Amygdala (tissue), 56 donors: Measurements from ENCODE around the gene CCDC12.

ENCODE experiments used
- DNase-seq, 56 donors: peaks; one replicate each; lab custom pipeline; 2025; lab: John Stamatoyannopoulos, UW

CCDC12 gene

DNA sequence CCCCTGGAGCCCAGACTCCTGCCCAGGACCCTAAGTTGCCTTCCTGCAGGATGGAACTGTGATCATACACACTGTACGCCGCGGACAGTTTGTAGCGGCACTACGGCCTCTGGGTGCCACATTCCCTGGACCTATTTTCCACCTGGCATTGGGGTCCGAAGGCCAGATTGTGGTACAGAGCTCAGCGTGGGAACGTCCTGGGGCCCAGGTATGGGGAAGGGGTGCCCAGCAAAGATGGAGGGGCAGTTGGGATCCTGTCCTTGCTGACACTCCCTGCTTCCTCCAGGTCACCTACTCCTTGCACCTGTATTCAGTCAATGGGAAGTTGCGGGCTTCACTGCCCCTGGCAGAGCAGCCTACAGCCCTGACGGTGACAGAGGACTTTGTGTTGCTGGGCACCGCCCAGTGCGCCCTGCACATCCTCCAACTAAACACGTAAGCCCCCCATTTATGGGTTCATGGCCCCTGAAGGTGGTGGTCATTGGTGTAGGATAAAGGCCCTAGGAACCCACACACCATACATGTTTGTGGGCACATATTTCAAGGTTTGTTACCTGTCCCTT, 31.8 kb upstream of the CCDC12 start:
- no peak for DNase-seq

DNA sequence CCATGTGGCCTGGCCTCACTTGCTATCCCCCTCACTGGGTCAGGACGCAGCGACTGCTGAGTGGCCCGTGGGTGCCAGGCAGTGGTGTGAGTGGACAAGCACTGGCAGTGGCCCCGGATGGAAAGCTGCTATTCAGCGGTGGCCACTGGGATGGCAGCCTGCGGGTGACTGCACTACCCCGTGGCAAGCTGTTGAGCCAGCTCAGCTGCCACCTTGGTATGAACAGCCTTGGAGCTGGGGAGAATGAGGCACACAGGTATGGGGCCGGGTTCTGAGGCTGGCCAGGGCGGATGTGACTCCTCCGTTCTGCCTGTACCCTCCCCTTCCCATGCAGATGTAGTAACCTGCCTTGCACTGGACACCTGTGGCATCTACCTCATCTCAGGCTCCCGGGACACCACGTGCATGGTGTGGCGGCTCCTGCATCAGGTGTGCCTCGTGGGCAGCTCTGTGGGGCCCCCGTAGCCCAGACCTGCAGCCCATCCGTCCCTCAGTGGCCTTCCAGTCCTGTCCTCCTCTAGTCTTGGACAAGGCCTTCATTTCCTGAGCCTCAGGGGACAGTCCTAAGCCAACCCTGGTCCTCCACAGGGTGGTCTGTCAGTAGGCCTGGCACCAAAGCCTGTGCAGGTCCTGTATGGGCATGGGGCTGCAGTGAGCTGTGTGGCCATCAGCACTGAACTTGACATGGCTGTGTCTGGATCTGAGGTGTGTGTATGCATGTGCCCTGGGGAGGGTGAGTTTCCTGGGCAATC, 31.1 kb upstream of the CCDC12 start:
- peak in 1 of 56 donors; percentile 21 for DNase-seq

DNA sequence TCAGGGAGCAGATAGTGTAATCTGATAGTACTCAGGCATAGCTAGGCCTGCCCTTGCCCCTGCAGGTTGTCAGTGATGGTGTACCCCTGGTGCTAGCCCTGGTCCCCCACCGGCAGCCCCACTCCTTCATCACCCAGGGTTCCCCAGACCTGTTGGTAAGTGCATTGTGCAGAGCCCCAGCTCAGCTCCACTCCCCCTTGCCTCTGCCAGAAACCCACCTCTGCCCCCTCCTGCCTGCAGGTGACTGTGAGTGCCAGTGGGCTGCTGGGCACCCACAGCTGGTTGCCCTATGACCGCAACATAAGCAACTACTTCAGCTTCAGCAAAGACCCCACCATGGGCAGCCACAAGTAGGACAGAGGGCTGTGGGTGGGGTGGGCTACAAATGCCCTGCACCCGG, 30.5 kb upstream of the CCDC12 start:
- DNase-seq = no peak

DNA sequence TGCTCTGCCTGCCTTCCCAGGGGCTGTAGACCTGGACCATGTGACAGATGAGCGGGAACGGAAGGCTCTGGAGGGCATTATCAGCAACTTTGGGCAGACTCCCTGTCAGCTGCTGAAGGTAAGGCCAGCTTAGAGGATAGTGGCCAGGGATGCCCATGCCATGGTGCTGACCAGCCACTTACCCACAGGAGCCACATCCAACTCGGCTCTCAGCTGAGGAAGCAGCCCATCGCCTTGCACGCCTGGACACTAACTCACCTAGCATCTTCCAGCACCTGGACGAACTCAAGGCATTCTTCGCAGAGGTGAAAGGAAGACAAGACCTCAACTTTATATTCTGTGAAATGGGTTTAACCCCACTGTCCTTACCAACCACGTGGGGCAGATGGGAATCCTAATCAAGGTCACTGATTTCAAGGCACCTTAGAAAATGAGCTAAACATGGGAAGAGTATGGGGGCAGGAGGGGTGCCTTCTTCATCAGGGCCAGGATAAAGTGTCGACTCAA, 29.7 kb upstream of the CCDC12 start:
- DNase-seq = no peak

DNA sequence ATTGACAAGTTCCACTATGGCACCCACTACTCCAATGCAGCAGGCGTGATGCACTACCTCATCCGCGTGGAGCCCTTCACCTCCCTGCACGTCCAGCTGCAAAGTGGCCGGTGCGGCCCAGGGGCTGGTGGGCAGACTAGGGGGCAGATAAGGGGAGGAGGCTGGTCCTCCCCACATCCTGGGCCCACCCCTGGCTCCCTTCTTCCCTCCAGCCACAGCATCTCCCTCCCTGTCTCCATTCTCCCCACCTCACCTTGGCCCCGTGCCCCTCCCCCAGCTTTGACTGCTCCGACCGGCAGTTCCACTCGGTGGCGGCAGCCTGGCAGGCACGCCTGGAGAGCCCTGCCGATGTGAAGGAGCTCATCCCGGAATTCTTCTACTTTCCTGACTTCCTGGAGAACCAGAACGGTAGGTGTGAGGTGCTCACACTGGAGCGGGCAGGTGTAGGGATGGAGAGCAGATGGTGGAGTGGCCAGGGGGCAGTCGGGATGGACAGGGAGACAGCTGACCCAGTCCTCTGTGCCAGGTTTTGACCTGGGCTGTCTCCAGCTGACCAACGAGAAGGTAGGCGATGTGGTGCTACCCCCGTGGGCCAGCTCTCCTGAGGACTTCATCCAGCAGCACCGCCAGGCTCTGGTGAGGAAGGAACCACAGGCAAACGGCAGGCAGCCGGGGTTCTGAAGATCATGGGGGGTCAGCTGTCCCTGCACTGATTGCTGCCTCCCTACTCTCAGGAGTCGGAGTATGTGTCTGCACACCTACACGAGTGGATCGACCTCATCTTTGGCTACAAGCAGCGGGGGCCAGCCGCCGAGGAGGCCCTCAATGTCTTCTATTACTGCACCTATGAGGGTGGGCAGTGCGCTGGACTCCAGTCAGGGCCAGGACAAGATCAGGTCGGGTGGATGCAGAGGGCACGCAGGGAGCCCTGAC, 28.9 kb upstream of the CCDC12 start:
- no peak for DNase-seq

DNA sequence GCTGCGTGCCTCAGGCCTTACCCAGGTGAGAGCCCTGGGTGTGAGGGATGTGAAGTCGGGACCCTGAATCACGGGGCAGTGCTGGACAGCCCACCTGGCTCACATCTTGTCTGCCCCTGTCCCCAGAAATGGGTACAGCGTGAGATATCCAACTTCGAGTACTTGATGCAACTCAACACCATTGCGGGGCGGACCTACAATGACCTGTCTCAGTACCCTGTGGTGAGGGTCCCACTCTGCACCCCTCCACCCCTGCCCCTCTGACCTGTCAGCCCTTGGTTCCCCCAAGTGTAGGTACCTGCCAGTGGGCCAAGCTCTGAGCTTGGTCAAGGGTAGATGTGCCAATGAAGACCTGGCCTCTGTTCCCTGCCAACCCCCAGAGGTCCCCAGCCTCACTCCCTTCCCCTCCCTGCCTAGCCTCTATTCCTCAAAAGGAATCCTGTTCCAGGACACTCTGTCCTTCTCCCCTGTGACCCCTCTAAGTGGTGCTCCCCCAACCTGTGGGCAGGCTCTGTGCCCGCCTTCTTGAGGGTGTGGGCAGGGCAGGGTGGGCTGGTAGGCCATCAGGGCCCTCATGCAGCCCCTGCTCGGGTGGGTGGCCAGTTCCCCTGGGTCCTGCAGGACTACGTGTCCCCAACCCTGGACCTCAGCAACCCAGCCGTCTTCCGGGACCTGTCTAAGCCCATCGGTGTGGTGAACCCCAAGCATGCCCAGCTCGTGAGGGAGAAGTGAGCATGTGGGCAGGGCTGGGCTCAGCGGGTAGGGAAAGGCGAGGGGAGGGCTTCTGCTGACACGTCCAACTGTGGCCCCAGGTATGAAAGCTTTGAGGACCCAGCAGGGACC, 28.0 kb upstream of the CCDC12 start:
- DNase-seq = no peak

DNA sequence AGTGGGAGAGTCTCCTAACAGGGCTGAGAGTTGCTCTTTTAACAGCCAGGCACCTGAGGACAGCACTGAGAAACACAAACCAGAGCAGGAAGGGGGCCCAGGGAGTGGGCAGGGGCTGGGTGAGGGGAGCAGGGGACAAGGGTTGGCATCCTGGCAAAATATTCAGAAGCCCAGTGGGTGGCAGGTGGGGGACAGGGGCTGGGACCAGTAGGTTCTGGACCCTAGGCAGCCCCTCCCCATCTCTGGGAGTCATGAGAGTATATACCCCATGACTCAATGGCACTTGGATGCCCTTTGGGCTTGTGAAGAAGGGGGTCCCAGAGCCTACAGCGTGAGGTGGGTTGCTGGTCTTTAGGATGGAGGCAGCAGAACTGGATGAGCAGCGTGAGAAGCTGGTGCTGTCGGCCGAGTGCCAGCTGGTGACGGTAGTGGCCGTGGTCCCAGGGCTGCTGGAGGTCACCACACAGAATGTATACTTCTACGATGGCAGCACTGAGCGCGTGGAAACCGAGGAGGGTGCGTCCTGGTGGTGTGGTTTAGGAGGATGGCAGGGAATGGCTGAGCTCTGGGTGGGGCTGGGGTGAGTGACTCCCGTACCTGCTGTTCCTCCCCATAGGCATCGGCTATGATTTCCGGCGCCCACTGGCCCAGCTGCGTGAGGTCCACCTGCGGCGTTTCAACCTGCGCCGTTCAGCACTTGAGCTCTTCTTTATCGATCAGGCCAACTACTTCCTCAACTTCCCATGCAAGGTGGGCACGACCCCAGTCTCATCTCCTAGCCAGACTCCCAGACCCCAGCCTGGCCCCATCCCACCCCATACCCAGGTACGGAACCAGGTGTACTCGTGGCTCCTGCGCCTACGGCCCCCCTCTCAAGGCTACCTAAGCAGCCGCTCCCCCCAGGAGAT, 27.2 kb upstream of the CCDC12 start:
- no peak for DNase-seq

DNA sequence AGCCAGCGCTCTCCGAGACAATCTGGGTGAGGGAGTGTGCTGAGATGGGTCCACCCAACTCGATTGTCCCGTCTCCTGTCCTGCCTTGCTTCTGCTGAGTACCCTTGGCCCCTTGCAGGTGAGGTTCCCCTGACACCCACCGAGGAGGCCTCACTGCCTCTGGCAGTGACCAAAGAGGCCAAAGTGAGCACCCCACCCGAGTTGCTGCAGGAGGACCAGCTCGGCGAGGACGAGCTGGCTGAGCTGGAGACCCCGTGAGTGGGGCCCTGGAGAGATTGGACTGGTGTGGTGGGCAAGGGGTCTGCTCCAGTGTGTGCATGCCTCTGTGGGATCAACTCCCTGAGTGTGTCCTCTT, 26.5 kb upstream of the CCDC12 start:
- no peak for DNase-seq

DNA sequence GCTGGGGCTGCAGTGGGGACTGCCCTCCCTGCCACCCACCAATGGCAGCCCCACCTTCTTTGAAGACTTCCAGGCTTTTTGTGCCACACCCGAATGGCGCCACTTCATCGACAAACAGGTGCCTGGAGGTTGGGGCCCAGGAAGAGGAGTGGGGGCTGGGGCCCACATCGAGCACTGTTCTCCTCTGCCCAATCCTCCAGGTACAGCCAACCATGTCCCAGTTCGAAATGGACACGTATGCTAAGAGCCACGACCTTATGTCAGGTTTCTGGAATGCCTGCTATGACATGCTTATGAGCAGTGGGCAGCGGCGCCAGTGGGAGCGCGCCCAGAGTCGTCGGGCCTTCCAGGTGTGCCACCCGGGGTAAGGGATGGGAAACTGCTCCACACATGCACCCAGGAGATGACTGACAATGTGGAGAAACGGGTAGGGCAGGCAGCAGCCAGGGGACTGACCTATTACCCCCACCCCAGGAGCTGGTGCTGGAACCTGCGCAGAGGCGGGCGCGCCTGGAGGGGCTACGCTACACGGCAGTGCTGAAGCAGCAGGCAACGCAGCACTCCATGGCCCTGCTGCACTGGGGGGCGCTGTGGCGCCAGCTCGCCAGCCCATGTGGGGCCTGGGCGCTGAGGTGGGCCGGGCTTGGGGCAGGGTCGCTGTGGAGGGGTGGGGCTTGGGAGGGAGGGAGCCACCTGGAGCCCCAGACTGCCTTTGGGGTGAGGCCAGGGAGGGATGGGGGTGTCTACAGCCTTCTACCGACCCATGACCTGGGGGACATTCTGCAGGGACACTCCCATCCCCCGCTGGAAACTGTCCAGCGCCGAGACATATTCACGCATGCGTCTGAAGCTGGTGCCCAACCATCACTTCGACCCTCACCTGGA, 25.9 kb upstream of the CCDC12 start:
- no peak for DNase-seq

DNA sequence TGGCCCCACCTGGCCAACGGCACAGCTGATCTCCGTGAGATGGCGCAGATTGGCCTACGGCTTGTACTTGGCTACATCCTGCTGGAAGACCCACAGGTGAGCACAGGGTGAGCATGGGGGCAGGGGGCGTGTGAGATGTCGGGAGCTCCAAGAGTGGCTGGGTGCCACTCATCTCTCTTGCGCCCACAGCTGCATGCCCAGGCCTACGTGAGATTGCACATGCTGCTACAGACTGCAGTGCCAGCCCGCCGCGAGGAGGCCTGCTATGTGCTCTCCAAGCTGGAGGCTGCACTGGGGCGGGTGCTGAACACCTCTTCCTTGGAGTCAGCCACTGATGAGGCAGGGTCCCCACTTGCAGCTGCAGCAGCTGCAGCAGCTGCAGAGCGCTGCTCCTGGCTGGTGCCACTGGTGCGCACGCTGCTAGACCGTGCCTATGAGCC, 25.2 kb upstream of the CCDC12 start:
- DNase-seq = no peak

DNA sequence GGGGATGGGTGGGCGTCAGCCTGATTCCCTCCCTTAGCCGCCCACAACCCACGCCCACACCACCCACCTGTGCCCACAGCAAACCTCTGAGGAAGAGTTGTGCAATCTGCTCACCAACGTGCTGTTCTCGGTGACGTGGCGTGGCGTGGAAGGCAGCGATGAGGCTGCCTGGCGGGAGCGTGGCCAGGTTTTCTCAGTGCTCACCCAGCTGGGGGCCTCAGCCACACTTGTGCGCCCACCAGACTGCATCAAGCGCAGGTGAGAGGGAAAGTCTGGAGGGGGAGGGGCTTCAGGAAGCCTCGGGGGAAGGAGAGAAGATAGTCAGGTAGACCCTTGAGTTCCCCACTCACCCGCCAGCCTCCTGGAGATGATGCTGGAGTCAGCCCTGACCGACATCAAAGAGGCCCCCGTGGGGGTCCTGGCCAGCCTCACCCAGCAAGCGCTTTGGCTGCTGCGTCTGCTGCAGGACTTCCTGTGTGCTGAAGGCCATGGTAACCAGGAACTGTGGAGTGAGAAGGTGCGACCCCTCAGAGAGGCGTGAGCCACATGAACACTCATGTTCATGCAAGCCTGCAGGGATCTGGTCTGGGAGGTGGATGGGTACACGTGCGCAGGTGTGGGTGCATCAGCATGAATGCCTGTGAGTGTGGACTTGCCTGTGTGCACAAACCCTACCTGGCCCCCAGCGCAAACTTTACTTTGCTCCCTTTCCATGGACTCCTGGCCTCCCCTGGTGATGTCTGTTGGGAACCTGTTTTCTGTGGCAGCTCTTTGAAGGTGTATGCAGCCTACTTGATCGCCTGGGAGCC, 24.6 kb upstream of the CCDC12 start:
- no peak for DNase-seq

DNA sequence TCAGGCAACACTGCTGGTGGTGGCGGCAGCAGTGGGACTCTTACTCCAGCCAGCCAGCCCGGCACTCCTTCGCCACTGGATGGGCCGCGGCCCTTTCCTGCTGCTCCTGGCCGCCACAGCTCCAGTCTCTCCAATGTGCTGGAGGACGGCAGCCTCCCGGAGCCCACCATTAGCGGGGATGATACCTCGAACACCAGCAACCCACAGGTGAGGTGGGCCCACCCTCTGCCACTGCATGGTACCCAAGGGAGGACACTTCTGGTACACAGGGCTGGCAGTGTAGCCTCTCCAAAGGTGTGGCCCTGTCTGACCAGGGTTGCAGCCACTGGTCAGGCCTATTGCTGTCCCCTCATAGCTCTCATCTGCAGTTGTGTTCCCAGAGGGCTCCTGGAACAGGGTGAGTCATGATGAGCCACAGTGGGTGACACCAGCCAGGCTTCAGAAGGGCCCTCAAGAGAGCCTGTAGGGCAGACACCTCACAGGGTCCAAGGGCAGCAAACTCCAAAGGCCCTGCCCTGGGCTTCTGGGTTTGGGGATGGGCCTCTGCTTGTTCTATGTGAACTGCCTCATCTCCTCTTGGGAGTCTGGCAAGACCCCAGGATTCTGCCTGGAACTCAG, 23.8 kb upstream of the CCDC12 start:
- no peak for DNase-seq

DNA sequence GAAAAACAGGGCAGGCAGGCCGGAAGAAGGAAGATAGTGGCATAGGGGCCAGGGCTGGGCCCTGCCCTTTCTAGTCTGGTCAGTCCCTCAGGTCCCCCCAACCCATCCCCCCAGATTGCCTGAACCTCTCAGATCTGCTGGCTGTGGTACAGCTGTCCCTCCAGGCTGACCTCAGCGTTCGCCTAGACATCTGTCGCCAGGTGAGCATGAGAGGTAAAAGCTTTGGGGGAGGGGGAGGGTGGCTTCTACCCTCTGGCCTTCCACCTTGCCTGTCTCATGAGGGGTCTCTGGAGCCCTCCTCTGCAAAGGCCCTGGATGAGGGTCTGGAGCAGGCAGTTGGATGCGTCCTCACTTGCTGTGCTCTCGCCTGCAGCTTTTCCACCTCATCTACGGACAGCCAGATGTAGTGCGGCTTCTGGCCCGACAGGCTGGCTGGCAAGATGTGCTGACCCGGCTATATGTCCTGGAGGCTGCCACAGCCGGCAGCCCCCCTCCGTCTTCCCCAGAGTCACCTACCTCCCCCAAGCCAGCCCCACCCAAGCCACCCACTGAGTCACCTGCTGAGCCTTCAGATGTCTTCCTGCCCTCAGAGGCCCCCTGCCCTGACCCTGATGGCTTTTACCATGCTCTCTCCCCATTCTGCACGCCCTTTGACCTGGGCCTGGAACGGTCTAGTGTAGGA, 23.1 kb upstream of the CCDC12 start:
- no peak for DNase-seq

DNA sequence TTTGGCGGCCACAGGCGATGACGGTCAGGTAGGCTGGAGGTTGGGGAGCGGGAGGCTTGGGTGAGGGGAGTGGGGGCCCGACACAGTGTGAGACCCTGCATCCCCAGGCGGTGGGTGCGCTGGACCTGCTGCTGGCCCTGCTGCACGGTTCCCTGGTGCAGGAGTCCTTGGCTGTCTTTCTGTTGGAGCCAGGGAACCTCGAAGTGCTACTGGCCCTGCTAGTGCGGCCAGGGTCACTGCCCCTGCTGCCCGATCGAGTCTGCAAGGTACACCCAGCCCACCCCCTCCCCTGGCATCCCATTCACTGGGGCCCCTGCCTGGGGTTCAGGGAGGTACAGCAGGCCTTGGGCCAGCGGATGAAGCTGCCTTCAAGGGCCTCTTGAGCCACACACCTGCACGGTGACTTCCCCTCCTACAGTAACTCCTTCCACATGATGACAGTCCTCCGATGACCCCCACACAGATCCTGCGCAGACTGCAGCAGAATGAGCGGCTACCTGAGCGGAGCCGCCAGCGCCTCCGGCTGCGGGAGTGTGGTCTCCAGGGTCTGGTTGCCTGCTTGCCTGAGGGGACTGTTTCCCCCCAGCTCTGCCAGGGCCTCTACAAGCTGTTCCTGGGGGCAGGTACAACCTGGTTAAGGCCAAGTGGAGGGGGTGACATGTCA, 22.4 kb upstream of the CCDC12 start:
- no peak for DNase-seq

DNA sequence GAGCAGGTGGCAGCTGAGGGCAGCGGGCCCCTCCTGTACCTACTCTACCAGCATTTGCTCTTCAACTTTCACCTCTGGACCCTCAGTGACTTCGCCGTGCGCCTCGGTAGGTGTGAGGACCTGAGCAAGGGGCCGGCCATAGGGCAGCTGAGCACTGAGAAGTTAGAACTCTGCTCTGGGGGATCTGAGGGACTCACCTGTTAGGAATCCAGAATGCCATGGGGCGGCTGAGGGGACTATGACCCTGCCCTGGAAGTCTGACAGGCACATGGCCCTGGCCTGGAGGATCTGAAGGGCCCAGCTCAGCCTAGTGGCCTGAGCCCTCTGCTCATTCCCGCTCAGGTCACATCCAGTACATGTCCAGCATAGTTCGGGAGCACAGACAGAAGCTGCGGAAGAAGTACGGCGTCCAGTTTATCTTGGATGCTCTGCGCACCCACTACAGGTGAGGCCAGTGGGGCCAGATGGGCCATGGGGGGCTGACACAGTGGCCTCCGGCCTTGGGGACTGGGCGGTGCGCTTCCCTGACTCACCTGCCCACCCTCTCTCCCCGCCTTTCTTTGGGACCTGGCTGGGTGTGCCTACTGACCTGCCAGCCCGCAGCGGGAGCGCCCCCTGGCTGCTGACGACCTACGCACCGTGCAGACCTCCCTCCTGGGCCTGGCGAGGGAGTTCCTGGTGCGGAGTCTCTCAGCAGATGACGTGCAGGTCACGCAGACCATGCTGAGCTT, 21.7 kb upstream of the CCDC12 start:
- peak in 17 of 56 donors; percentile 3 to 64 (median 30) for DNase-seq
